ENCODE measurements around the gene CYP11A1.

GRCh38 chr15:74405823-74406222 lies 38.4 kb upstream of the CYP11A1 start:
- no peak for TF ChIP-seq E2F4 (IDR thresholded peaks at IDR 0.05; ENCODE audit: low read depth, low read length)
- no peak for TF ChIP-seq REST (IDR thresholded peaks at IDR 0.05; ENCODE audit: low read depth, low read length)
- no peak for TF ChIP-seq MYC (IDR thresholded peaks at IDR 0.05; ENCODE audit: insufficient read depth, insufficient read length, insufficient replicate concordance, low read length, severe bottlenecking)
- no peak for TF ChIP-seq ESRRA (IDR thresholded peaks at IDR 0.05; ENCODE audit: low read length)
- no peak for TF ChIP-seq RFX5 (IDR thresholded peaks at IDR 0.05; ENCODE audit: low read depth, low read length)
